Endodermal cell (in vitro differentiated cells): ENCODE measurements around the gene MORC3. TPM values are rescaled to one million over a fixed set of nuclear protein-coding genes. Genes with fewer than 3 reads are reported as not detected.

ENCODE experiments used
- DNase-seq: peaks from one replicate; pipeline ENCODE4 v3.0.0-alpha.2; 2017
- H3K27ac ChIP-seq: 2 replicates; pipeline ENCODE4 v1.5.1; 2013; ENCODE audit warnings: mild to moderate bottlenecking, low read depth, low read length, moderate library complexity
- H3K27me3 ChIP-seq: 2 replicates; pipeline ENCODE4 v1.6.1; 2013; ENCODE audit warnings: mild to moderate bottlenecking, low read length, moderate library complexity; ENCODE audit not compliant: insufficient read depth, control insufficient read depth, poor library complexity, severe bottlenecking
- H3K36me3 ChIP-seq: 2 replicates; pipeline ENCODE4 v1.7.0; 2013; ENCODE audit warnings: mild to moderate bottlenecking, low read length, moderate library complexity; ENCODE audit not compliant: control insufficient read depth, insufficient read depth
- H3K4me1 ChIP-seq: one replicate; pipeline ENCODE4 v1.7.0; 2013; ENCODE audit warnings: low read length; ENCODE audit not compliant: control insufficient read depth, insufficient read depth
- H3K4me3 ChIP-seq: 2 replicates; pipeline ENCODE4 v1.5.1; 2013; ENCODE audit warnings: mild to moderate bottlenecking, low read length, moderate library complexity
- H3K9ac ChIP-seq: 2 replicates; pipeline ENCODE4 v1.6.1; 2013; ENCODE audit warnings: mild to moderate bottlenecking, low read length, moderate library complexity; ENCODE audit not compliant: poor library complexity, severe bottlenecking; ENCODE audit errors: extremely low read depth
- H3K9me3 ChIP-seq: 2 replicates; pipeline ENCODE4 v1.6.1; 2013; ENCODE audit warnings: mild to moderate bottlenecking, low read length, moderate library complexity; ENCODE audit not compliant: control insufficient read depth
- H3K27ac Mint-ChIP-seq: 2 replicates; pipeline ENCODE4 v1.8.0; 2020; ENCODE audit warnings: mixed read lengths
- H3K27me3 Mint-ChIP-seq: 2 replicates; pipeline ENCODE4 v1.8.0; 2021; ENCODE audit warnings: mild to moderate bottlenecking, mixed read lengths; ENCODE audit not compliant: insufficient read depth
- H3K36me3 Mint-ChIP-seq: 2 replicates; pipeline ENCODE4 v1.8.0; 2020; ENCODE audit warnings: low read depth, mixed read lengths
- H3K4me1 Mint-ChIP-seq: 2 replicates; pipeline ENCODE4 v1.8.0; 2020; ENCODE audit warnings: mixed read lengths
- H3K4me3 Mint-ChIP-seq: 2 replicates; pipeline ENCODE4 v1.8.0; 2020; ENCODE audit warnings: mild to moderate bottlenecking, moderate library complexity, mixed read lengths
- H3K9me3 Mint-ChIP-seq: 2 replicates; pipeline ENCODE4 v1.8.0; 2020; ENCODE audit warnings: mild to moderate bottlenecking, mixed read lengths
- WGBS, 2 experiments: methylation state at CpG; one replicate each; pipeline versions ENCODE4 v1.1.5 to v1.1.7; 2013; ENCODE audit warnings: missing lambda C conversion rate in 2 of 2, mixed read lengths in 1 of 2; ENCODE audit not compliant: insufficient coverage in 1 of 2, insufficient read length in 1 of 2; 5-methylcytosine and 5-hydroxymethylcytosine counted together
- total RNA-seq, 2 donors: library from RNA; stranded (reverse); fragmentation: NEBNext Ultra II Directional in 1 of 2; extraction: Animal tissue kit (Norgen Biotek cat#: 25700) in 1 of 2; gene quantifications; 2 replicates in 1 of 2; 3 replicates in 1 of 2; pipeline ENCODE4 v1.2.1, GENCODE V29; 2021
- TF ChIP-seq, protein P1 (sequence below): fragments of 200-600 bp; sonication (generic); conservative IDR thresholded peaks from 2 replicates; pipeline ENCODE4 v1.5.0; 2021; ENCODE audit warnings: antibody characterized with exemption, mild to moderate bottlenecking

The MORC3 gene
- total RNA-seq, 2 donors from 2014 or later = 17.8 to 23.3 TPM

DNA sequence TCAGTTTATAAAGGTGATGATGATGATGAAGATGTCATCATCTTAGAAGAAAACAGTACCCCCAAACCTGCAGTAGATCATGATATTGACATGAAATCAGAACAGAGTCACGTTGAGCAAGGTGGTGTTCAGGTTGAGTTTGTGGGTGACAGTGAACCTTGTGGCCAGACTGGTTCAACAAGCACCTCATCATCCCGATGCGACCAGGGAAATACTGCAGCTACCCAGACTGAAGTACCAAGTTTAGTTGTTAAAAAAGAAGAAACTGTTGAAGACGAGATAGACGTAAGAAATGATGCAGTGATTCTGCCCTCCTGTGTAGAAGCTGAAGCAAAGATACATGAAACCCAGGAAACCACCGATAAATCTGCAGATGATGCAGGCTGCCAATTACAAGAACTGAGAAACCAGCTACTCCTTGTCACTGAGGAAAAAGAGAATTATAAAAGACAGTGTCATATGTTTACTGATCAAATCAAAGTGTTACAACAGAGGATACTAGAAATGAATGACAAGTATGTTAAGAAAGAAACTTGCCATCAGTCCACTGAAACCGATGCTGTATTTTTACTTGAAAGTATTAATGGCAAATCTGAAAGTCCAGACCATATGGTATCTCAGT lies 49.2 kb downstream of the MORC3 start:
- no peak overlapping the region for H3K27ac Mint-ChIP-seq
- TF ChIP-seq, protein P1, sequence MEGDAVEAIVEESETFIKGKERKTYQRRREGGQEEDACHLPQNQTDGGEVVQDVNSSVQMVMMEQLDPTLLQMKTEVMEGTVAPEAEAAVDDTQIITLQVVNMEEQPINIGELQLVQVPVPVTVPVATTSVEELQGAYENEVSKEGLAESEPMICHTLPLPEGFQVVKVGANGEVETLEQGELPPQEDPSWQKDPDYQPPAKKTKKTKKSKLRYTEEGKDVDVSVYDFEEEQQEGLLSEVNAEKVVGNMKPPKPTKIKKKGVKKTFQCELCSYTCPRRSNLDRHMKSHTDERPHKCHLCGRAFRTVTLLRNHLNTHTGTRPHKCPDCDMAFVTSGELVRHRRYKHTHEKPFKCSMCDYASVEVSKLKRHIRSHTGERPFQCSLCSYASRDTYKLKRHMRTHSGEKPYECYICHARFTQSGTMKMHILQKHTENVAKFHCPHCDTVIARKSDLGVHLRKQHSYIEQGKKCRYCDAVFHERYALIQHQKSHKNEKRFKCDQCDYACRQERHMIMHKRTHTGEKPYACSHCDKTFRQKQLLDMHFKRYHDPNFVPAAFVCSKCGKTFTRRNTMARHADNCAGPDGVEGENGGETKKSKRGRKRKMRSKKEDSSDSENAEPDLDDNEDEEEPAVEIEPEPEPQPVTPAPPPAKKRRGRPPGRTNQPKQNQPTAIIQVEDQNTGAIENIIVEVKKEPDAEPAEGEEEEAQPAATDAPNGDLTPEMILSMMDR = no peak
- no peaks in the 10 kb centered on the region for H3K27me3 Mint-ChIP-seq
- Histone ChIP-seq H3K4me3 (no peak overlapping the region), H3K27me3 (no peaks in the 10 kb centered on the region), H3K9ac (no peak overlapping the region), H3K4me1 (no peaks in the 10 kb centered on the region), H3K36me3 (peaks cover 91% of the 10 kb centered on the region), H3K27ac (no peak overlapping the region), H3K9me3 (no peaks in the 10 kb centered on the region)
- 92 to 94% methylated on average over 6 to 7 of the region's 7 CpGs for WGBS, 2 experiments
- no peaks in the 10 kb centered on the region for H3K4me1 Mint-ChIP-seq
- H3K9me3 Mint-ChIP-seq = no peaks in the 10 kb centered on the region
- DNase-seq = no peak
- H3K4me3 Mint-ChIP-seq = no peak overlapping the region
- peaks cover 77% of the 10 kb centered on the region for H3K36me3 Mint-ChIP-seq

DNA sequence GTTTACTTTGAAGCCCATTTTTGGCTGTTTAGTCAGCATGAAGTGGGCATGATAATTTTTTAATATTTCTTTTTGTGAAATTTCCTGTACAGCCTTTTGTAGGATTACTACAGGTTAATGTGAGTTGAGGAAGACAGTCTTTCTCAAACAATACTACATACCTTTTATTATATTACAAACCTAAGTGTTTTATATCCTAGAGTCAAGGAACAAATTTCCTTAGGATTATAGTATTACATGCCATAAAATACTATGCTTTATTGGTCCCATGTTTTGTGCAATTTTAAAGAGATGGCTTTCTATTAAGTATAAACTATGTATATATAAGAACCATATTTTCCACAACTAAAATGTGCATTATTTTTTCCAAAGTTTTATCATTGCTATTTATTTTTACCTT lies 56.0 kb downstream of the MORC3 start:
- Mint-ChIP-seq H3K4me1 (no peaks in the 10 kb centered on the region), H3K9me3 (no peaks in the 10 kb centered on the region), H3K27ac (no peak overlapping the region), H3K36me3 (peaks cover 38% of the 10 kb centered on the region), H3K4me3 (no peak overlapping the region), H3K27me3 (no peaks in the 10 kb centered on the region)
- no peaks in the 10 kb centered on the region for H3K9me3 ChIP-seq
- no peak for DNase-seq
- no peak overlapping the region for H3K4me3 ChIP-seq
- H3K9ac ChIP-seq = no peak overlapping the region
- no peaks in the 10 kb centered on the region for H3K4me1 ChIP-seq
- H3K27me3 ChIP-seq = no peaks in the 10 kb centered on the region
- TF ChIP-seq, protein P1 = no peak
- peaks cover 66% of the 10 kb centered on the region for H3K36me3 ChIP-seq
- H3K27ac ChIP-seq = no peak overlapping the region

DNA sequence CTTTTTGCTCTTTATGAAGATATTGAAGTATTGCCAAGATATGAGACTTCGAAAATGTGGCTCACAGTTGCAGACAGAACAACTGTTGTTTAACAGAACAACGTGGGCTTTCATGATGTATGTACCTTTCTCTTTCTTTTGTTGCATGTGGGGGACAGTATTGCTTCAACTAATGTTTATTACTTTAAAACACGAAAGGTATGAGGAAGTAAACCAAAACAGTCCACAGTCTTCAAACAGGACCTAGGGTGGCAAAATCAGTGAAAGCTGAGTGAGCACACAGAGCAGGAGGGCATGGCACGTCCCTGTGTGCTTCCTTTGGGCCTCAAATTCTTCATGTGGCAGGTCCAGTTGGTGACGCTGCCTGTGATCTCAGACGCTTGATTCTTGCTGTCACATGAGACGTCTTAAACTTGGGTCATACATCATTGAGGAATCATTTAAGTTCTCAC lies 57.4 kb downstream of the MORC3 start:
- H3K27ac Mint-ChIP-seq = no peak overlapping the region
- peaks cover 27% of the 10 kb centered on the region for H3K36me3 Mint-ChIP-seq

More for the DNA sequence above, 57.4 kb downstream of the MORC3 start:
- Histone ChIP-seq H3K4me3 (no peak overlapping the region), H3K9me3 (no peaks in the 10 kb centered on the region), H3K27me3 (no peaks in the 10 kb centered on the region), H3K27ac (no peak overlapping the region), H3K36me3 (peaks cover 51% of the 10 kb centered on the region), H3K4me1 (no peaks in the 10 kb centered on the region), H3K9ac (no peak overlapping the region)
- Mint-ChIP-seq H3K9me3 (no peaks in the 10 kb centered on the region), H3K4me1 (no peaks in the 10 kb centered on the region), H3K27me3 (no peaks in the 10 kb centered on the region), H3K4me3 (no peak overlapping the region)
- DNase-seq = no peak
- WGBS, 2 experiments = 94 to 97% methylated on average over 6 to 7 of the region's 7 CpGs
- TF ChIP-seq, protein P1 = no peak
